ENCODE results near the gene GPX8. TPM values are rescaled to one million over a fixed set of nuclear protein-coding genes. Genes with fewer than 3 reads are reported as not detected.

GPX8 gene
- 26.8 TPM for total RNA-seq

DNA sequence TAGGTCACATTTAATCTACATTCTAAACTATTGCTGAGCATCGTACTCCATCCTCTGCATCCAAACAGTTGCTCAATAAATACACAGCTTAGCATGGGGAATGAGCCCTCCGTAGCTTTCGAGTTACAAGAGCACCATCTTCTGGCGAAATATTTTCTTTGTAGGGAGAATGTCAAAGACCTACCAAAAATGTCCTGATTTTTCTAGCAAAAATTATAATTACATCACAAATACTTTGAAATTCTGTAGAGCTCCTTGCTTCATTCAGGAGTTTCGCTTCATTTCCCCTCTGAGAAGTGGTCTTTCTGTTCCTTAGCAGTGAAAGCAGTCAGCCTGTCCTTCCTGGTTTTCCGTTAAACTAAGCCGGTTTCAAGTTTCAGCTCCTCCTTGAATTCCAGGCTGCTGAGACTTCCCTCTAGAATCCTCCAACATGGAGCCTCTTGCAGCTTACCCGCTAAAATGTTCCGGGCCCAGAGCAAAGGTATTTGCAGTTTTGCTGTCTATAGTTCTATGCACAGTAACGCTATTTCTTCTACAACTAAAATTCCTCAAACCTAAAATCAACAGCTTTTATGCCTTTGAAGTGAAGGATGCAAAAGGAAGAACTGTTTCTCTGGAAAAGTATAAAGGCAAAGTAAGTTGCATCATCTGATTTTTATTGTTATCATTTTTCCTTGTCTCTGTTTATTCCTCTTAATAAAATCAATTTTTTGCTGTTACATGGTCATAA lies at the start of gene GPX8:
TSS of gene GPX8 (plus strand) at position 409 of the 730 bp plus-strand sequence. CDS start at position 431, 22 bp downstream.
- DNase-seq (ENCODE audit: low spot score): peak; percentile 49

DNA sequence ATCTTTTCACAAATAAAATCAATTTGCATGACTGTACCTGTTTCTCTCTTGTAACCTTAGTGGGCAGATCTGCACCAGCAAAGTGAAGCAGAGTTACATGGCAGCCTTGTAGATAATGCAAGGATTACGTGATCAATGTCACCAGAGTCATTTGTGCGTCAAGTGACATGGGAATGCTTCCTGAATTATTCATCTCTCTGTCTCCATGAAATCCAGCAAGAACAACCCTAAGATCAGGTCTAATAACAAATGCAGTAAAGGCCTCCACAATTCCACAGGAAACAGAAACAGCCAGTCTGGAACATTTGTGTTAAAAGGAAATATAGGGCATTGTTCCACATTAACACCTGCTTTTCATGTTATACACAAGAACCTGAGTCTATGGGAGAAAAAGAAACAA lies 49.8 kb upstream of the GPX8 start:
- no peak for DNase-seq (ENCODE audit: low spot score)

- DNase-seq (ENCODE audit: low spot score): no peak
Measured at GRCh38 chr5:55113327-55113726, 46.6 kb upstream of the GPX8 start.

DNA sequence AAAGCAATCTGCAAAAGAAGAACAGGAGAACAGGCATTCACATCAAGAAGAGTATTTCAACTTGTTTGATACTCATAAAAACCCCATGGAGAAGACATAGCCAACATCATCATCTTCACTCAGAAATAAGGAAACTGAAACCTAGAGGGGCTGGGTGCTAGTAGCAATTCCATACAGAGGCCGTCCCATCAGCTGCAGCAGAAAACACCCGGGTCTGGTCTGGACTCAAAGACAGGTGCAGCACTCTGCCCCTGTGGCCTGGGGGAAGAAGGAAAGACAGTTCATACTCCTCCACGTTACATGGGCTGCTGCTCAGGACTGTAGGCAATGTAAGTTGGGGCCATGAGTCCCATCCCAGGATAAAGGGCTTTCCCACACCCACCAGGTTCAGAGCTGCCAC lies 45.9 kb upstream of the GPX8 start:
- no peak for DNase-seq (ENCODE audit: low spot score)

GRCh38 chr5:55123365-55123764 lies 36.6 kb upstream of the GPX8 start:
- no peak for DNase-seq (ENCODE audit: low spot score)

- no peak for DNase-seq (ENCODE audit: low spot score)
Measured at GRCh38 chr5:55134053-55134722, 25.8 kb upstream of the GPX8 start.

DNA sequence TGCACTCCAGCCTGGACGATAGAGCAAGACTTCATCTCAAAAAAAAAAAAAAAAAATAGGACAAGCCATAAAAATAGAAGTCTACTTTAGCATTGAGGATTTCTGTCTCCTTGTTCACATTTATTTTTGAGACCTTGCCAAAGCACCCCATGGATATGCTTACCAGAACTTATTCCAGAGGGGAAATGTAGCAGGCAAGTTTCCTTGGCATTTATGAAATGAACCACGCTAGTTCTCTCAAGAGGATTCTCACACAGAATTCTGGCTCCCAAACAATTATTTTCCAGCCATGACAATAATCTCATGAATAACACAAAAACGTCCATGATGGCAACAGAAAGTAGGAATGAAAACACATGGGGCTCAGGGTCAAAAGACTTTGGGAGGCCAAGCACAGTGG lies 23.4 kb upstream of the GPX8 start:
- no peak for DNase-seq (ENCODE audit: low spot score)

DNA sequence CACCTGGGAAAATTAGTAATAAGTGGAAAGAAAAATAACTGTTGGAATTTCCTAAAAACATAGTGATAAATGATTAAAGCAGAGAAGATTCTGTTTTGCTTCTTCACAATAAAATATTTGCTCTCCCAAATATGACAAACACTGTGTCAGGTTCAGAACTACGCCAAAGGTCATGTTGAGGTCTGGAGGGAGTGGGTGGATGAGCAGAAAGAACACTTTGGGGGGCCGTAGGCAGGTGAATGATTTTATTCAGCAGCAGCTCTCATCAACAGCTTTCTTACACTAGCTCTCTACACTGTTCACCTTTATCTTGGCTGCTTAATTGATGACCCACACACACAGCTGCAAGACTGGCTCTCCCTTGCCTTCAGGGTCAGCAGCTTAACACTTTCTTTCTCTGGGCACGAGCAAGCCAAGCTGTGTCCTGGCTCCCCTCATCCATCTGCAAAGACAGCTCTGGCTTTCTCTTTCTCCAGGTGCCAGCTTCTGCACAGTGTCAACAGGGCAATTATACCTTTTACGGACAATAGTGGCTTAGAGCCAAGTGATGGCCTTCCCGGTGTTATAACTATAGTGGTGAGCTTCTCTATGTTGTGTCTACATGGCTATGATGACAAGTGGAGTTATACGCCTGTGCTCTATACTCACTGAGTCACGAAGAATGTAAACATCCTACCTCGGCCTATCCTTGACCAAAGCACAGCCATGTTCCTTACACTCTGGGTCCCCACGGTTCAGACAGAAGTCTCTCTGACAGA lies 18.9 kb upstream of the GPX8 start:
- no peak for DNase-seq (ENCODE audit: low spot score)

DNA sequence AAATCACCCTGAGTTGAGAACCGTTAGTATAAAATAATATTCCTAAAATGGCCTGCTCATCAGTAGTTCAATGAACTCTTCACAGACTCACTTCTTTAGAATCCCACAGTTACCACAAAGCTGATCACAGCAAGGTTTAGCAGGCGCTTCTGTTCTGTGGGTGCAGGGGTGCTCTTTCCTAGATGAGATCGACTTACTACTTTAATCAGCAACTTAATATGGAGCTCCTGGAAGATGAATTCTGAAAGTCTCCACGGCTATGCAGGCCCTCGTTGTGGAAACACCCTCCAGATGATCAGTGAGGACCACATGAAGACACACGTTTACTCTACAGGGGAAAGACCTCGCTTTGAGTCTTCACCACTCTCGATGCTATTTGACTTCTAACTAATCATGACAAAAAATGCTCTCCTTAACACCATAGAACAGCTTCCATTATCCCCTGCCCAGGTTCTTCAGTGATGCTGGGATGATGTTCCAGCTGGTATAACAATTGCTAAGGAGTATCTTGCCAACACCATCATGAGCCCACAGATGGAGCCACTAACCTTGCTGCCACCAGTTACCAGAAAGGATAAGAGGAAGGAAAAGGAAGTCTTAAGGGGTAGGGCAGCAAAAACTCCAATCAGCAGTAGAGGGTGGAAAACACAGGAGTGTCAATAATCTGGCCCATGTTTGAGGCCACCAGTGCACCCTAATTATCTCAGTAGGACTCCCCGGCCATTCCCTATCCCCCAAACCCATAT lies 17.9 kb upstream of the GPX8 start:
- no peak for DNase-seq (ENCODE audit: low spot score)

DNA sequence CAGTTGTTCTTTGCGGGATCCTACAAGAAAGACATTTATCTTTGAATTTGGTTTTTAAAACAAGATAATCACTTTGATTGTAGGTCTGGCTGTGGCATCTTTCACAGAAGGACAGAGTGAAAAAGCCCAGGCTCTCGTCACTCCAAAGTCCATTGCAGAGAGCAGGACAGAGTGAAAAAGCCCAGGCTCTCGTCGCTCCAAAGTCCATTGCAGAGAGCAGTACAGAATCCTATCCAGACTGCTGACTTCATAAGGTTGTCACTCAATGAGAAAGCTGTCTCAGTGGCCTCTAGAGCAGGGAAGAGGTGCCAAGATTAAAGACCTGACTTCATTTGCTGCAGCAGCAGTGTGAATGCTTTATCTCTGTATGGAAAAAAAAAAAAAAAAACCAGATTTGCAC lies 16.3 kb upstream of the GPX8 start:
- peak; percentile 62 for DNase-seq (ENCODE audit: low spot score)

GRCh38 chr5:55146080-55146479 lies 13.9 kb upstream of the GPX8 start:
- no peak for DNase-seq (ENCODE audit: low spot score)

DNA sequence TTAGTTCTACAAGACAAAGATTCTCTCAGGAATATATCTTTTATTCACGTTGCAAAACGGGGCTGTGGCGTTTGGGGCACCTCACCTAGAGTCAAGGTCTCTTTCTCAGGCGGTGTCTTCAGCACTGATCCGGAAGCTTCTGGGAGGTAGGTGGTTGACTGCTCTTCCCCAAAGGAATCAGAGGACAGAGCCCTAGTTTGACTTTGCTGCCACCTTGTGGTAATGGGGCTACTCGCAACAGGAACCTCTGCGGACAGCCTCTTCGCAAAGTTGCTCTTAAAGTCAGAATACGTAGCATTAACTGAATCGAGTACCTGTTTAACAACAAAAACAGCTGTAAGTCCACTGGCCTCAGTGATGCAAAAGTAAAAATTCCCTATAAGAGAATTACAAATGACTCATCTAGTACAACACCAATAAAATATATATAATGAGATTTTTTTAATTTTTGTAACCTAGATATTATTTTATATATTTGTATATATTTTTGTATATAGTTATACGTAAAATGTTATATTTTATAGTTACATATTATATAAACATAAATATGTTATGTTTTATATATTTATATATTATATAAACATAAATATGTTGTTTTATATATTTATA lies 13.3 kb upstream of the GPX8 start:
- DNase-seq (ENCODE audit: low spot score): peak; percentile 87

GRCh38 chr5:55149308-55149795 lies 10.6 kb upstream of the GPX8 start:
- DNase-seq (ENCODE audit: low spot score): no peak

GRCh38 chr5:55151923-55152842 lies 7.8 kb upstream of the GPX8 start:
- no peak for DNase-seq (ENCODE audit: low spot score)

- DNase-seq (ENCODE audit: low spot score): no peak
Measured at GRCh38 chr5:55154873-55155272, 5.1 kb upstream of the GPX8 start.

DNA sequence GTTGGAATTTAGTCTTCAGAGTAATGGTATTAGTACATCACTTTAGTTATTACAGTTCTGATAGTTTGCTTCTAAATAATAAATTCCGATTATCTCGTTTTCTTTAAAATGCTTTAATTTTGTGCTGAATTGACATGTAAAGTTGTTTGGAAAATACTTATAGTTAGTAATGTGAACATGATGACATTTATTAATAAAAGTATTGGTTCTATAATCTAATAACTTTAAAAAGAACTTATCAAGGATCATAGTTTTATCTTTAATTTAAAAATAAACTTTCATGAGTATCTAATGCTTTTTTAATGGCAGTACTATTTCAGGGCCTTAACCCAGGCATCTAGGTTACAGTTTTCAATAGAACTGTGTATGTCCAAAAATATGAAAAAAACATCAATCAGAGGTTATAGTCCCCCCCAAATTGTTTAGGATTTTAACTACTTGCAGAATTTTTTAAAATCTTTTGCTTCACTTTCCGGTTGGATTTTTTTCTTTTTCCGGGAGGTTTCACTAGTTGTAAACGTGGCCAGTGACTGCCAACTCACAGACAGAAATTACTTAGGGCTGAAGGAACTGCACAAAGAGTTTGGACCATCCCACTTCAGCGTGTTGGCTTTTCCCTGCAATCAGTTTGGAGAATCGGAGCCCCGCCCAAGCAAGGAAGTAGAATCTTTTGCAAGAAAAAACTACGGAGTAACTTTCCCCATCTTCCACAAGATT lies 680 bp downstream of the GPX8 start:
- DNase-seq (ENCODE audit: low spot score): peak; percentile 73

DNA sequence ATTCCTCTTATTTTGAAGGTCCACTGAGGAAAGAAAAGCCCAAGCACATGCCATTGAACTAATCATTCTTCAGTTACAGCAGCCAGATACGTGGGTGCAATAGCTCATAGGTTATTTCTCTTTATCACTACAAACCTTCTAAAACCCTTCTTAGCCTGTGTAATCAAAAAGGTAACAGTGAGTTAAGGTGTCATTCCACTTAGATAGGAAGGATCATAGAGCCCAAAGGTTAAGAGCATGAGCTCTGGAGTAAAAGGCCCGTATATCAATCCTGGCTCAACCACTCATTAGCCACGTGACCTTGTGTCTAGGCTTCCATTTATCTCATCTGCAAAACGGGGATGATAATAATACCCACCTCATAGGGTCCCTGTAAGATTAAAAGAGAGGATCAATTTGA lies 2.7 kb downstream of the GPX8 start:
- no peak for DNase-seq (ENCODE audit: low spot score)

DNA sequence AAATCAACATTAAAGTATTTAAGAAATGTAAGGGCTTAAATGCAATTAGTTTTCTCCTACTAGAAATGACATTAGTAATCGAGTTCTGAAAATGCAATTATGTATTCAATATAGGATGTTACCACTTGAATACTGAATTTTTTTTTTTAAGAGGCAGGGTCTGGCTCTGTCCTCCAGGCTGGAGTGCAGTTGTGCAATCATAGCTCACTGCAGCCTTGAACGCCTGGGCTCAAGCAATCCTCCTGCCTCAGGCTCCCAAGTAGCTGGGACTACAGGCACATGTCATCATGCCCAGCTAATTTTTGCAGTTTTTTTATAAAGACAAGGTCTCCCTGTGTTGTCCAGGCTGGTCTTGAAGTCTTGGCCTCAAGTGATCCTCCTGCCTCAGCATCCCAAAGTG lies 11.5 kb downstream of the GPX8 start:
- DNase-seq (ENCODE audit: low spot score): no peak

- peak; percentile 64 for DNase-seq (ENCODE audit: low spot score)
Measured at GRCh38 chr5:55172051-55172899, 12.3 kb downstream of the GPX8 start.

Data from mucosa of gallbladder (tissue), 1 donor.